HepG2 (cell line): ENCODE data around the gene PLD1. TPM values are rescaled to one million over a fixed set of nuclear protein-coding genes. Genes with fewer than 3 reads are reported as not detected.

Experiments used
- ATF3 ChIP-seq: sonication (generic); formaldehyde crosslinking; IDR thresholded peaks from 2 replicates; pipeline ENCODE4 v1.4.0; 2020; ENCODE audit warnings: missing genetic modification reagents
- EEA1 ChIP-seq: sonication (generic); formaldehyde crosslinking; IDR thresholded peaks from 2 replicates; pipeline ENCODE4 v1.5.1; 2020; ENCODE audit warnings: mild to moderate bottlenecking, missing genetic modification reagents, borderline replicate concordance
- EED ChIP-seq: sonication (generic); formaldehyde crosslinking; IDR thresholded peaks from 2 replicates; pipeline ENCODE4 v1.5.0; 2020; ENCODE audit warnings: mild to moderate bottlenecking, missing genetic modification reagents
- EP300 ChIP-seq, 3 experiments: sonication (generic) in 1 of 3; formaldehyde crosslinking in 1 of 3; IDR thresholded peaks; 2 replicates each; pipeline versions ENCODE4 v1.5.1 to v1.6.1; 2011 to 2020; ENCODE audit warnings: low read depth in 2 of 3, low read length in 2 of 3, borderline replicate concordance in 1 of 3, improper control_type of control experiment in 1 of 3, mild to moderate bottlenecking in 1 of 3, missing genetic modification reagents in 1 of 3, moderate library complexity in 1 of 3
- FOSL2 ChIP-seq: sonication (generic); formaldehyde crosslinking; IDR thresholded peaks from 2 replicates; pipeline ENCODE4 v1.4.0; 2020; ENCODE audit warnings: missing genetic modification reagents
- GFI1 ChIP-seq: sonication (generic); formaldehyde crosslinking; IDR thresholded peaks from 2 replicates; pipeline ENCODE4 v1.5.0; 2020; ENCODE audit warnings: missing genetic modification reagents, mild to moderate bottlenecking, borderline replicate concordance
- LCORL ChIP-seq, 2 experiments: fragments of 450-650 bp in 1 of 2; sonication (generic) in 1 of 2; formaldehyde crosslinking in 1 of 2; IDR thresholded peaks; 2 replicates each; pipeline versions ENCODE4 v1.5.0 to v1.6.1; 2017 to 2020; ENCODE audit warnings: antibody characterized with exemption in 1 of 2, missing genetic modification reagents in 1 of 2
- MED1 ChIP-seq: sonication (generic); formaldehyde crosslinking; IDR thresholded peaks from 2 replicates; pipeline ENCODE4 v1.4.0; 2020; ENCODE audit warnings: missing genetic modification reagents
- MLX ChIP-seq: IDR thresholded peaks from 2 replicates; pipeline ENCODE4 v1.6.1; 2016
- PAF1 ChIP-seq: IDR thresholded peaks from 2 replicates; pipeline ENCODE4 v1.6.1; 2016; ENCODE audit warnings: missing genetic modification reagents, missing compliant biosample characterization
- PRPF4 ChIP-seq: fragments of 200-400 bp; formaldehyde crosslinking; IDR thresholded peaks from 2 replicates; pipeline ENCODE4 v1.6.1; 2016; ENCODE audit warnings: low read length, low read depth; ENCODE audit not compliant: poor library complexity, severe bottlenecking
- SMARCE1 ChIP-seq: fragments of 450-650 bp; IDR thresholded peaks from 2 replicates; pipeline ENCODE4 v1.6.1; 2017; ENCODE audit warnings: borderline replicate concordance
- SNAPC4 ChIP-seq: sonication (generic); formaldehyde crosslinking; IDR thresholded peaks from 2 replicates; pipeline ENCODE4 v1.4.0; 2020; ENCODE audit warnings: mild to moderate bottlenecking, missing genetic modification reagents
- SNRNP70 ChIP-seq: fragments of 200-400 bp; formaldehyde crosslinking; IDR thresholded peaks from 2 replicates; pipeline ENCODE4 v1.6.1; 2017; ENCODE audit warnings: mild to moderate bottlenecking, low read depth, low read length, moderate library complexity
- ZBED4 ChIP-seq: sonication (generic); formaldehyde crosslinking; IDR thresholded peaks from 2 replicates; pipeline ENCODE4 v1.4.0; 2020; ENCODE audit warnings: missing genetic modification reagents, borderline replicate concordance
- ZNF232 ChIP-seq: sonication (generic); formaldehyde crosslinking; IDR thresholded peaks from 2 replicates; pipeline ENCODE4 v1.4.0; 2020; ENCODE audit warnings: missing genetic modification reagents, borderline replicate concordance
- ZNF282 ChIP-seq: fragments of 450-650 bp; IDR thresholded peaks from 2 replicates; pipeline ENCODE4 v1.6.1; 2018; ENCODE audit not compliant: partially characterized antibody
- ZNF788 ChIP-seq: sonication (generic); formaldehyde crosslinking; IDR thresholded peaks from 2 replicates; pipeline ENCODE4 v1.5.0; 2020; ENCODE audit warnings: mild to moderate bottlenecking, missing genetic modification reagents, borderline replicate concordance
- polyA plus RNA-seq, 8 experiments: library from polyadenylated mRNA; depleted of rRNA in 3 of 8; stranded (reverse) in 7 of 8; unstranded in 1 of 8; fragments of >200 nt; fragmentation: Illumina TruSeq in 4 of 8; extraction: Trizol in 4 of 8; gene quantifications; 2 replicates each; pipeline versions ENCODE4 v1.2.1 to v1.2.3, GENCODE V29; 2011 to 2016; ENCODE audit warnings: low read depth in 4 of 8, missing spikeins in 1 of 8, mixed read lengths in 1 of 8; ENCODE audit not compliant: insufficient read depth in 1 of 8
- total RNA-seq, 5 experiments: library from RNA; depleted of rRNA; stranded (reverse); fragments of >200 nt; fragmentation: Illumina TruSeq; extraction: Trizol; gene quantifications; 2 replicates each; pipeline ENCODE4 v1.2.3, GENCODE V29; 2016; ENCODE audit warnings: low read depth in 1 of 5

The PLD1 gene
- total and polyA plus RNA-seq, 2 of the 13 experiments (the other 11 are each of a cell fraction or from before 2014, with no cell fraction given), result 27.1 to 59.4 TPM

GRCh38 chr3:171846597-171846996 lies 36.3 kb upstream of the PLD1 start (continued):
- TF ChIP-seq SNAPC4 (CRISPR knock-in tag) (no peak), FOSL2 (CRISPR knock-in tag) (peak; percentile 57; the same call in 1 of the 2 replicates), SNRNP70 (no peak), ATF3 (CRISPR knock-in tag) (no peak), PRPF4 (no peak), ZNF788 (CRISPR knock-in tag) (no peak), SMARCE1 (no peak), MLX (CRISPR knock-in tag) (no peak), PAF1 (CRISPR knock-in tag) (no peak), ZNF232 (no peak), MED1 (peak; percentile 47; the same call in 1 of the 2 replicates), LCORL (IDR thresholded peaks at IDR 0.05) (no peak), LCORL (CRISPR knock-in tag; IDR thresholded peaks at IDR 0.05) (no peak), GFI1 (0 out of 2 replicates have a peak, but pooled peaks have one; percentile 35), ZNF282 (no peak), EED (no peak), ZBED4 (CRISPR knock-in tag) (no peak), EP300 (IDR thresholded peaks at IDR 0.05; ENCODE audit: low read depth in 2 of 2, low read length in 2 of 2) (0 out of 4 replicates have a peak, but pooled peaks of 1 of the 2 experiments have one; percentile 6), EP300 (CRISPR knock-in tag; IDR thresholded peaks at IDR 0.05; ENCODE audit: borderline replicate concordance) (no peak), EEA1 (CRISPR knock-in tag) (no peak)
